DND-41 (cell line): ENCODE measurements around the gene DGKB.

Experiments
- EZH2 ChIP-seq: IDR thresholded peaks from 3 replicates; pipeline ENCODE4 v1.6.1; 2012; ENCODE audit warnings: borderline replicate concordance, low read depth, mild to moderate bottlenecking, moderate library complexity, low read length, inconsistent platforms; ENCODE audit not compliant: severe bottlenecking
- TF ChIP-seq, protein P1 (sequence below): IDR thresholded peaks from 2 replicates; pipeline ENCODE4 v1.5.1; 2012; ENCODE audit warnings: borderline replicate concordance, low read length, moderate library complexity, mild to moderate bottlenecking; ENCODE audit not compliant: poor library complexity, severe bottlenecking; ENCODE audit errors: extremely low read depth

DNA sequence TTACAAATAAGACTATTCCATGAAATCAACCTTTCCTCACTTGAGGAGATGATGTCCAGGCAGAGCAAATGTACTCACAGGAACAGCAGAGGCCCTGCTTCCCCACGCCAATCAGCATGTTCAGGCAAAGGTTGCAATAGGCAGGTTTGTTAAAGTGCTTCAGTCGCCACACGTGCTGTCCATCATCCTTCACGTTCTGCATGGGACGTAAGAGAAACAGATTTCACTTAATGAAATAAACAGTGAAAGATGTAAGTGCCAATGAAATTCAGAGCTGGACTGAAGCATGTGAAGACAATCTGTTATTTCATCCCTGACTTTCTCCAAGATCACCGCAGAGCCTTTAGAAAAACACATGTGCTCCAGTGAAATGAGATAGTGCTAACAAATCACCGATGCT lies 217.4 kb downstream of the DGKB start:
- TF ChIP-seq, protein P1, sequence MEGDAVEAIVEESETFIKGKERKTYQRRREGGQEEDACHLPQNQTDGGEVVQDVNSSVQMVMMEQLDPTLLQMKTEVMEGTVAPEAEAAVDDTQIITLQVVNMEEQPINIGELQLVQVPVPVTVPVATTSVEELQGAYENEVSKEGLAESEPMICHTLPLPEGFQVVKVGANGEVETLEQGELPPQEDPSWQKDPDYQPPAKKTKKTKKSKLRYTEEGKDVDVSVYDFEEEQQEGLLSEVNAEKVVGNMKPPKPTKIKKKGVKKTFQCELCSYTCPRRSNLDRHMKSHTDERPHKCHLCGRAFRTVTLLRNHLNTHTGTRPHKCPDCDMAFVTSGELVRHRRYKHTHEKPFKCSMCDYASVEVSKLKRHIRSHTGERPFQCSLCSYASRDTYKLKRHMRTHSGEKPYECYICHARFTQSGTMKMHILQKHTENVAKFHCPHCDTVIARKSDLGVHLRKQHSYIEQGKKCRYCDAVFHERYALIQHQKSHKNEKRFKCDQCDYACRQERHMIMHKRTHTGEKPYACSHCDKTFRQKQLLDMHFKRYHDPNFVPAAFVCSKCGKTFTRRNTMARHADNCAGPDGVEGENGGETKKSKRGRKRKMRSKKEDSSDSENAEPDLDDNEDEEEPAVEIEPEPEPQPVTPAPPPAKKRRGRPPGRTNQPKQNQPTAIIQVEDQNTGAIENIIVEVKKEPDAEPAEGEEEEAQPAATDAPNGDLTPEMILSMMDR, result no peak
- TF ChIP-seq EZH2, result no peak
